Measurements from ENCODE around the gene SPEN. TPM values are rescaled to one million over a fixed set of nuclear protein-coding genes. Genes with fewer than 3 reads are reported as not detected.

The SPEN gene
- total and polyA plus RNA-seq, 2 experiments from 2014 or later: 14.9 to 43.6 TPM

DNA sequence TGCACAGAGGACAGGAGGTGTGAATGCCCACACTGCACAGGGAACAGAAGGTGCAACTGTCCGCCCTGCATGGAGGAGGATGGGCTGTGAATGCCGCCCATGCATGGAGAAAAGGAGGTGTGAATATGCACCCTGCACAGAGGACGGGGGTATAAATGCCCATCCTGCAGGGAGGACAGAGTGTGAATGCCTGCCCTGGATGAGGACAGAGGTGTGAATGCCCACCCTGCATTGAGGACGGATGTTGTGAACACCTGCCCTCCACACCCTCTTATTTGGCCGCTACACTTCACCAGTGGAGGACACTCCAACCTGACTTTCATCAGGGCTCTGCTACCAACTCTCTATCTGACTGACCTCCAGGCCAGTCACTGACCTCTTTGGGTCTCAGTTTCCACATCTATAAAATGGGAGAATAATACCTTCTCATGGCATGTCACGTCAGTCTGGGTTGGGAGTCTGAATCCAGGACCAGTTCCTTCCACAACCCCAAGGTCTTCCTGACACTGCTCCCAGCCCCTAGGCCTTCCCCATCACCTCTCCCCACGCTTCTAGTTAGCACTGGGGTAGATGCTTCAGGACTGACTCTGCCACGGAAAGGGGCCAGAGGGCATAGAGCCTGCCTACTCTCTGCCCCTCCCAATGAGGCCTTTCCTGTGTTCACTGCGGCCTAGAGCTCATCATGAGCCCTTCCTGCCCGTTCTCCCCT is 100.0 kb downstream of the SPEN start:
- no peak overlapping the region for H3K27ac ChIP-seq (ENCODE audit: low read depth)
- no peaks in the 10 kb centered on the region; the same call in 1 of the 2 replicates for H3K36me3 ChIP-seq (ENCODE audit: insufficient read depth)
- no peaks in the 10 kb centered on the region for H4K20me1 ChIP-seq (replicated peaks; ENCODE audit: insufficient read depth)
- Mint-ChIP-seq H3K36me3 (ENCODE audit: low read depth) (peaks cover 12% of the 10 kb centered on the region), H3K4me1 (peaks cover 49% of the 10 kb centered on the region), H3K4me3 (no peak overlapping the region), H3K9me3 (no peaks in the 10 kb centered on the region), H3K27ac (peak overlapping the region; percentile 96; the same call in 1 of the 2 replicates), H3K27me3 (ENCODE audit: insufficient read depth, low read depth, poor library complexity) (peaks cover 12% of the 10 kb centered on the region)
- no peaks in the 10 kb centered on the region for H3K27me3 ChIP-seq (ENCODE audit: insufficient read depth)
- no peak overlapping the region for H2AFZ ChIP-seq
- peaks cover 8% of the 10 kb centered on the region; the same call in 1 of the 2 replicates for H3K79me2 ChIP-seq (replicated peaks; ENCODE audit: insufficient read depth)
- no peaks in the 10 kb centered on the region for H3F3A ChIP-seq (replicated peaks; ENCODE audit: low read depth)
- H3K4me2 ChIP-seq: no peak overlapping the region
- TF ChIP-seq ETS1 (IDR thresholded peaks at IDR 0.05) (no peak), ZNF114 (CRISPR knock-in tag; IDR thresholded peaks at IDR 0.05) (no peak), CTCF (conservative IDR thresholded peaks at IDR 0.05; ENCODE audit: low read depth in 2 of 2) (no peak), ZNF462 (CRISPR knock-in tag; IDR thresholded peaks at IDR 0.05) (no peak), CREB1 (CRISPR knock-in tag; IDR thresholded peaks at IDR 0.05; ENCODE audit: low read depth) (no peak), POLR2AphosphoS5 (IDR thresholded peaks at IDR 0.05; ENCODE audit: low read depth) (no peak)
- H3K9me2 ChIP-seq (ENCODE audit: insufficient read depth): no peaks in the 10 kb centered on the region
- H3K4me3 ChIP-seq: no peak overlapping the region
- peaks cover 27% of the 10 kb centered on the region for H3K4me1 ChIP-seq (ENCODE audit: insufficient read depth)
- DNase-seq (ENCODE audit: low spot score) (no peak), ATAC-seq (no peak)

All from GM23338 (cell line).